ENCODE measurements around the gene NEXMIF.
A peak's percentile ranks its signal among the peaks of the same experiment; 100 is the strongest.
"Not testable (repeated sequence)": the region's sequence is repeated elsewhere in the genome, so short reads cannot be mapped to it uniquely, and the experiment has no call there.

Gene NEXMIF
- 1.1 to 2.7 (median 2.4) reads per million in 4 donors for total RNA-seq

DNA sequence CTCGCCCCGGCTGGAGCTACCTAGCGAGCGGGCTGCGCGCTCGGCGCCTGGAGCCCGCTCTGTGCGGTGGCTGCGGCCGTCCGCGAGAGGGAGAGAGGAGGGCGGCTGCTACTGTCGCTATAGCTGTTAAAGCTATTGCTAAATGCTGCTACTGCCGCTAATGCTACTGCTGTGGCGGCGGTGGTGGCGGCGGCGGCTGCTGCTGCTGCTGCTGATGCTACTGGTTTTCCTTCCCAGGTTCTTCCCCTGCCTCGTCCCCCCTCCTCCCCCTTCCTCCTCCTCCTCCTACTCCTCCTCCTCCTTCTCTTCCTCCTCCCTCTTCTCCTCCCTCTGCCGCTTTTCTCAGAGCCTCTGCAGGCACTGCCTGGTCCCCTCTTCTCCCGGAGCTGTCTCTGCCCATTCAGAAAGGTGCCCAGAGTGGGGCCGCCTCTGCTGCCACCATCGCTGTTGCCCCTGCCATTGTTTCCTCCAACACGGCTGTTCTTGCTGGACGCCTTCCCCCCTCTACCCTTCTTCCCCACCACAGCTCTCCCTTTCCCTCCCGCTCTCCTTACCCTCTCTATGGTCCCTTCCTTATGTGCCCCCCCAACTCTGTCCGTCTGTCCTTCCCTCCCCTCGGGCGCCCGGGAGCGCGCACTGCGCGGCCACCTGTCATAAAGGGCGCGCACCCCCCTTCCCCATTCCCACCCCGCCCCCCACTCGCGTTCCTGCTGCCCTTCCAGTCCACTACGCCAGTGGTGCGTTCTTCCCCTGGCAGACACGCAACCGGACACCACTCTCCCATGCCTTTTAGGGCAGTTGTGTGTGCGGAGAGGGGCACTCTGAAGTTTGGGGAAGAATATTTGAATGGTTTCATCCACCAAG, at the start of gene NEXMIF:
TSS of gene NEXMIF (minus strand) at position 228 of the 864 bp plus-strand sequence.
- peak in 4 of 5 donors; percentile 8 to 28 (median 10) for DNase-seq

DNA sequence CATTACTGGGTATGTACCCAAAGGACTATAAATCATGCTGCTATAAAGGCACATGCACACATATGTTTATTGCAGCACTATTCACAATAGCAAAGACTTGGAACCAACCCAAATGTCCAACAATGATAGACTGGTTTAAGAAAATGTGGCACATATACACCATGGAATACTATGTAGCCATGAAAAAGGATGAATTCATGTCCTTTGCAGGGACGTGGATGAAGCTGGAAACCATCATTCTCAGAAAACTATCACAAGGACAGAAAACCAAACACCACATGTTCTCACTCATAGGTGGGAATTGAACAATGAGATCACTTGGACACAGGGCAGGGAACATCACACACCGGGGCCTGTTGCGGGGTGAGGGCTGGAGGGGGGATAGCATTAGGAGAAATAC, 36.7 kb upstream of the NEXMIF start:
- not testable (repeated sequence) for DNase-seq

DNA sequence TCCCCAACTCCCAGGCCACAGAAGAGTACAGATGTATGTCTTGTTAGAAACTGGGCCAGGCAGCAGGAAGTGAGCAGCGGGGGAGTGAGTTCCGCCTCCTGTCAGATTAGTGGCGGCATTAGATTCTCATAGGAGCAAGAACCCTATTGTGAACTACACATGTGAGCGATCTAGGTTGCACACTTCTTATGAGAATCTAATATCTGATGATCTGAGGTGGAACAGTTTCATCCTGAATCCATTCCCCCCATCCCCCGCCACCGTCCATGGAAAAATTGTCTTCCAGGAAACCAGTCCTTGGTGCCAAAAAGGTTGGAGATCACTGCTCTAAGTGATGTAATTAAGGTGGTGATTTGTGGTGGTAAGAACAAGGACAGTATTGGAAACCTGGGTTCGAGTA, 24.5 kb upstream of the NEXMIF start:
- DNase-seq = no peak

DNA sequence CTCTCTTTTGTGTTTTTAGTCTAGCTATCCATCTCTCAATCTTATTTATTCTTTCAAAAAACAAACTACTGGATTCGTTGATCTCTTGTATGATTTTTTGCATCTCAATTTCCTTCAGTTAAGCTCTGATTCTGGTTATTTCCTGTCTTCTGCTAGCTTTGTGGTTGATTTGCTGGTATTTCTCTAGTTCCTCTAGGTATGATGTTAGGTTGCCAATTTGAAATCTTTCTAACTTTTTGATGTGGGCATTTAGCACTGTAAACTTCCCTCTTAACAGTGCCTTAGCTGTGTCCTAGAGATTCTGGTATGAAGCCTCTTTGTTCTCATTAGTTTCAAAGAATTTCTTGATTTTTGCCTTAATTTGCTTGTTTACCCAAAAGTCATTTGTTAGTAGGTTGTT, 15.2 kb upstream of the NEXMIF start:
- DNase-seq = no peak

DNA sequence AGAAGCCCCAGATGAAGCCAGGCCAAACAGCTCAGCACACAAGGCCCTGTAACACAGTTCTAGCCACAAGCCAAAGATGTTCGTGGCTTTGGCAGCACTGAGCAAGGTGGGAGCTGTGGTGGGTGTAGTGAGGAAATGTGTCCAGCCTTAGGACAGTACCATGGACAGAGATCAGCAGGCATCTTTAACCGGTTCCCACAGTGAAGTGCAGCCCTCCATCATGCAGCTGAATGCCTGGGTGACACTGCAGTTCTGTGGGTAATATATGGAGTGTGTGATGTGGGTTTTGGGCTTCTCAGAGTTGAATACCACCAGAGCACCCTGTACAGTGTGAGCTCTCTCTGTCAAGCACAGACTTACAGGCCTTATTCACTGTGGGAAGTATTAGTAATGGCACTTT, 6.0 kb upstream of the NEXMIF start:
- DNase-seq = no peak

DNA sequence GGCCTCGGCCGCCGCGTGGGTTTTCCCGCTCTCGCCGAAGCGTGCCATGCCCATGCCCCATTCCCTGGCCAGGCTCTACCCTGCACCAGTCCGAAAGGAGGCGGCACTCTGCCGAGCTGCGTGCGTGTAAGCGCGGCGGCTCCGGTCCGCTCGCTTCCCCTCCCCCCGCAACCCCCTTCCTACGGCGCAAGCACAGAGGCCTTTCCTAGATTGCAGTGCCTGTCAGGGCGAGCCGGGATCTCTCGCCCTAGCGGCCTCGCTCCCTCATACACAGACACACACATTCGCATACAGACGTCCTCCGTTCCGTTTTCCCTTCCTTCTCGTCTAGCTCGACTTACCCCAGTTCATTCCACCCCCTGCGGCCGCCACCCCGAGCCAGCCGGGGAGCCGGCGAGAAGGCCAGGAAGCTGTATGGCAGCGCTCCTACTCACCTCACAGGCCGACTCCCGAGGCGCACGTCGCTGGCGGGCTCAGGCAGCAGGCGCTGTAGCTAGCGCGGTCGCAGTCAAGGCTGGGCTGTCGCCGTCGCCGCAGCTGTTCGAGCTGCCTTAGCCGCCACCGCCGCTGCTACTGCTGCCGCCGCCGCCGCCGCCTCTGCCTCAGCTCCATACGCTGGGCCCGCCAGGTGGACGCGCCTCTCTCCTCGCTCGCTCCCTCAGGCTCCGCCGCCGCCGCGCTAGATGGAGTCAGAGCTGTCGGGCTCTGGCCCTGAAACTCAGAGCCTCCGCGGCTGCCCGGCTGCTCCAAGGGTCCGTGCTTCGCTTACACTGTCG, 615 bp downstream of the NEXMIF start:
- DNase-seq = peak in 4 of 5 donors; percentile 5 to 20 (median 12)

DNA sequence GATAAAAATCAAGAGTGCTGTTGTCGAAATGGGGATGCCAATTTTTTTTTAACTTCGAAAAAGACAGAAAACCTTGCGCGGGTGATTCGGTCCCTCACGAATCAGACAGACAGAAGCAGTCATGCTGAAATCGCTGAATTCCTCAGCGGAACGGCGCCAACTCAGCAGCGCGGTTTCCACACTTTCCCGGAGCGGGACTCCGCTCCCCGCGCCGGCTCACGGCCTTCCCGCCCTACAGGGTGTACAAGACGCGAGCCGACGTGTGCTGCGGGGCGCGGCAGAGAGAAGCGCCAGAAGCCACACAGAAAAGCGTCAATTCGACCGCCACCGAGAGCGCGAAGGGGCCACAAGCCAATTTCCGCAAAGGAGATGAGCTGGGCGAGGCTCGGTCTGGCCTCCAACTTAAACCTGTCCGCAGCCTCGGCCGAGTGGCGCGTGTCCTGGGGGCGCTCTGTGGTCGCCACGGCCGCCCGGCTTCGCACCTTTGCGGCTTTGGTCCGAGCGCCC, 1.3 kb downstream of the NEXMIF start:
- DNase-seq = peak in 2 of 5 donors; percentile 1 to 3

DNA sequence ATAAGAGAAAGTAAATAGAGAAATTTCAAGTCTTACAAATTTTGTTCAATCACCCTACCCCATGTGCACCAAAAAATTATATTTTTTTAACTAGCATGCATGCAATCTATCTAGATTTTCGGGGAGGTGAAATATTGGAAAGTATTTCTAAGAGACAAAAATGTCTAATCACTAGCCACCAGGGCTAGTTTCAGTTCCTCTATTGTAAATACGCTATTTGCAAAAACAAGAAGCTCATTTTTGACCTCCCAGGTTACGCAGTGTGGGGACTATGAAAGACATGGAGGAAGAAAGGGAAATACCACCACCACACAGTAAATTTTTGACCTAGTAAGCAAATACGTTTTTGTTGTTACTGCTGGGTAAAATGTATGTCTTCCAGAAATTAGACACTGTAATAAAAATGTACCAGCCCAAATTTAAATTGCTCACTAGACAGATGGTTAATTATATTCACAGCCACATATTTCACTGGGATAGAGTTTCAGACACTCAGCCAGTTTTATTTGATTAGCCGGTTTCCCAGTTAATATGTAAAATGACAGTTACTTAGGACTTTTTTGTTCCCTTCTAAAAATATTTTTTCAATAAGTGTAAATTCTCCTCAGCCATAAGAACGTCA, 2.2 kb downstream of the NEXMIF start:
- no peak for DNase-seq

DNA sequence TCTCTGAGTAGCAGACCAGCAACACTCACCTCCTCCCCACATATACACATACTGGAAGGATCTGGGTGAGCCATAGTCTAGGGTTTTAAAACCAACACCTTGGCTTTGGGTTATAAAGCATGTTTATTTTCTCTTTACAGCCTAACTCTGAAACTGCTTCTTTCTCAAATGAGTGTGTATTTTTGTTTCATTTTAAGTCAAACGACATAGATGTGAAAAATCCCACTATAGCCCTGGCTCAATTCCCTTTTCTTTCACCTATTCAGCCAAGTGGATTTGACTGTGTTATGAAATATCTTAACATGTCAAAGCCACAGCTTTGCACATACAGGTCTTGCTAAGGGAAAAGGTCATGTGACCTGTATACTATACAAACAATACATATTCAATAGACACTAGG, 13.8 kb downstream of the NEXMIF start:
- DNase-seq = no peak

DNA sequence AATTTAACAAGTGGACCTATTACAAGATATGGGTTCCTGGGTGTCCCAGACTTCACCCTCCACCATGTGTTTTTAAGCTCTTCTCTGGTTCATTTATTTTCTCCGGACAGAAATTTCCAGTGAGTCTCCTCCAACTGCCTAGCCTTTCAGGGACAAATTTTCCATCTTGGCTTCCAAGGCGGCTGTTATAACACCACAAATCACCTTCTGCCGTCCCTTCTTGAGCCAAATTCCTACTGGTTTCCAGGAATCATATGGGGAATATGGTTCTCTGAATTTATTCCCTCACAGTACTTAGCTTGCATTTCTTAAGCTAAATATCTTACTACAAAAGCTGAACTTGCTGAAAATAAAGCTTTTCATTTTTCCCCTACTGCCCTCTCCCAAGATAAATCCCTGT, 18.8 kb downstream of the NEXMIF start:
- DNase-seq = no peak

DNA sequence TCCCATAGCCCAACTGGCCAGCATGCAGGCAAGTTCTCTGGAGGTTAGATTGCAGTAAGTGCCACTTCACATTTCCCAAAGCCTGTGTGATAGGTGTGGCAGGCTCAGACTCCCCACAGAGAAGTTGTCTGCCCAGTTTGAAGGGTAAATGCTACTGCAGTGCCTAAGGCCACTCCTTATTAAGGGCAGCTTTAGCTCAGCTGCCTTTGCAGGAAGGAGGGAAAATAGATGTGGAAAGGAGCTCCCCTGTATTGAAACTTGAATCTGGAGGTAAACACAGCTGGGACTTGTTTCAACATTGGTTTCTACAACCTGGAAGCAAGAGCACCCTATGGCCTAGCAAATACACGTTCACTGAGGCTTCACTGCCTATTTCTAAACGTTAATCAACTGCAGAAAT, 22.4 kb downstream of the NEXMIF start:
- no peak for DNase-seq

DNA sequence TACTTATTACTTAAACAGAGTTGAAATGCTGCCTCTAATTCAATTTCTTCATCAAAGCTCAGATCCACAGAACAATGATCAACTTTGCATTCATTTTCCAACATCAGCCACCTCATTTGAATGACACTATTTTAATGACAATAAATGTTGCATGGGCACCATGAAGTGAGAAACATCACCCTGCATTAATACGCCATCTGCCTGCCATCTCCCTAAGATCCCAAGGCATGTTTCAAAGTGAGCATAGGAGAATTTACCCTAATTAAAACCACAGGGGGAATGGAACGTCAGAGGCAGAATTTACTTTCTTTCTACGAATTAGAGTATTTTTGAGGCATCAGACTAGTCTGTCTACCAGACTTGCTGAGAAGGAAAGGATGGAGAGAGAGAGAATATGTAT, 32.7 kb downstream of the NEXMIF start:
- no peak for DNase-seq

DNA sequence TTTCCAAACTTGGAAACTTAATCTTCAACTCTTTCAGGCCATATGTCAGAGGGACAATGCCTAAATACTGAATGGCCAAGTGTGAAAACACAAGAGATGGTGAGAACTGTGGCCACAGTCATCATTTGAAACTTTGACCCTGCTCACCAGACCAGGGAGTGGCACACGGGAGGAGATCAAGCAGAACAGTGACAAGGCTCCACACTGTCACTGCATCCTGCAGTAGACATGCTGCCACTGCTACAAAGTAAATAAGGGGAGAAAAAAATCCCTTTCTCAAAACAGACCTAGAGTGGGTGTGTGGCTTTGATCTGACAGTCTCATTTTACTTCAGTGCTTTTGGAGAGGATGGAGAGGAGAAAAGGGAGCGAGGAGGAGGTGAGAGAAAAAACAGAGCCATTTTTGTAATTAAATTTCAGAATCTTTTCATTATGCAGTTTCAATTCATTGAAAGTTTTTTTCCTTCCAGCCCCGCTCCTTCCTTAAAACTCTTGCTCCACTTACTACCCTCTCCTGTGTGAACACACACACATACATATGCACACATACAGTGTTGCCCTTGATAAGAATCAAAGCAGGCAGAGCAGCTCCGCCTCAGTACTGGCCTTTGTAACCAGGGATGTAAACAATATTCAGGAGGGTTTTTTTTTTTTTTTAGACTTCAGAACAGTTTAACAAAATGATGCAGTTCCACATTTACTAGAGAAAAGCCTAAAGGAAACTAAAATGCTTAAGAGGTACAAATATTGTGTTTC, 34.4 kb downstream of the NEXMIF start:
- no peak for DNase-seq

DNA sequence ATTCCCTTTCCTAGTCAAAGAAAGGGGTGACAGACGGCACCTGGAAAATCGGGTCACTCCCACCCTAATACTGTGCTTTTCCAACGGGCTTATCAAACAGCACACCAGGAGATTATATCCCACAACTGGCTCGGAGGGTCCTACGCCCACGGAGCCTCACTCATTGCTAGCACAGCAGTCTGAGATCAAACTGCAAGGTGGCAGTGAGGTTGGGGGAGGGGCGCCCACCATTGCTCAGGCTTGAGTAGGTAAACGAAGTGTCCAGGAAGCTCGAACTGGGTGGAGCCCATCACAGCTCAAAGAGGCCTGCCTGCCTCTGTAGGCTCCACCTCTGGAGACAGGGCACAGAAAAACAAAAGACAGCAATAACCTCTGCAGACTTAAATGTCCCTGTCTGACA, 42.9 kb downstream of the NEXMIF start:
- not testable (repeated sequence) for DNase-seq

DNA sequence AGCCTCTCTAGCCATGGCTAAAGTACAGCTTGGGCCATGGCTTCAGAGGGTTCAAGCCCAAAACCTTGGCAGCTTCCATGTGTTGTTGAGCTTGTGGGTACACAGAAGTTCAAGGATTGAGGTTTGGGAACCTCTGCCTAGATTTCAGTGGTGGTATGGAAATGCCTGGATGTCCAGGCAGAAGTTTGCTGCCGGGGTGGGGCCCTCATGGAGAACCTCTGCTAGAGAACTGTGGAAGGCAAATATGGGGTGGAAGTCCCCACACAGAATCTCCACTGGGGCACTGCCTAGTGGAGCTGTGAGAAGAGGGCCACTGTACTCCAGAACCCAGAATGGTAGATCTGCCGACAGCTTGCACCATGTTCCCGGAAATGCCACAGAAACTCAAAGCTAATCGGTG, 59.5 kb downstream of the NEXMIF start:
- no peak for DNase-seq

DNA sequence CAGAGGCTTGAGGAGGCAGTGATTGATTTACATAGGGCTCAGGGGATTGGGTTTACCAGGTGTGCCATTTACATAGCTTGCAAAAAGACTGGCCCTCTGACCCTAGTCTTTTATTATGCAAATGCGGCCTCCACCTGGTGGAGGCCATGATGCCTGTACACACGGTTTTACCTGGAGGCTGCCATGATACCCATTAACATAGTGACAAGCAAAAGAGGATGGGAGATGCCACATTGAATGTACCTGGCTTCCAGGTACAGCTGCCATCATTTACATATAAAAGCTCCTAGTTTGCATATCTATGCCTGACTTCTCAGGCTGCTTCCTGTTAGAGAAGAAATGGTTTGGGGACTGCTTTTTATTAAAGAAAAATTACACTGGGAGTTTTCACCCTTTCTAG, 72.0 kb downstream of the NEXMIF start:
- DNase-seq = no peak

DNA sequence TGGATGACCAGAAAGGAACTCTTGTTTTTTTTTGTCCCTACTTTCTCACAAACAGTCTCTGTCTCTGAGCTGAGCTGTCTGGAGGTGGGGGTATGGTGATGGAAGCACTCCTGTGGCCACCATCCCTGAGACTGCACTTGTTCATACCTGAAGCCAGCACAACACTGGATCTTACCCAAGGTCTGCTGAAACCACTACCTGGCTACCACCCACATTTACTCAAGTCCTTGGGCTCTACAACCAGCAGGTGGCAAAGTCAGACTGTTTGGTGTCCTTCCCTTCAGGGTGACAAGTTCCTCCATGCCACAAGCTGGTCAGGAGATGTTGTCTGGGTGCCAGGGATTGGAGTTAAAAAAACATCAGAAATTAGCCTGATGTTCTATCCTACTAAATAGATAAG, 89.7 kb downstream of the NEXMIF start:
- no peak for DNase-seq

DNA sequence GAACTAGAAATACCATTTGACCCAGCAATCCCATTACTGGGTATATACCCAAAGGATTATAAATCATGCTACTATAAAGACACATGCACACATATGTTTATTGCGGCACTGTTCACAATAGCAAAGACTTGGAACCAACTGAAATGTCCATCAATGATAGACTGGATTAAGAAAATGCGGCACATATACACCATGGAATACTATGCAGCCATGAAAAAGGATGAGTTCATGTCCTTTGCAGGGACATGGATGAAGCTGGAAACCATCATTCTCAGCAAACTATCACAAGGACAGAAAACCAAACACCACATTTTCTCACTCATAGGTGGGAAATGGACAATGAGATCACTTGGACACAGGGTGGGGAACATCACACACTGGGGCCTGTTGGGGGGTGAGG, 105.5 kb downstream of the NEXMIF start:
- DNase-seq = not testable (repeated sequence)

DNA sequence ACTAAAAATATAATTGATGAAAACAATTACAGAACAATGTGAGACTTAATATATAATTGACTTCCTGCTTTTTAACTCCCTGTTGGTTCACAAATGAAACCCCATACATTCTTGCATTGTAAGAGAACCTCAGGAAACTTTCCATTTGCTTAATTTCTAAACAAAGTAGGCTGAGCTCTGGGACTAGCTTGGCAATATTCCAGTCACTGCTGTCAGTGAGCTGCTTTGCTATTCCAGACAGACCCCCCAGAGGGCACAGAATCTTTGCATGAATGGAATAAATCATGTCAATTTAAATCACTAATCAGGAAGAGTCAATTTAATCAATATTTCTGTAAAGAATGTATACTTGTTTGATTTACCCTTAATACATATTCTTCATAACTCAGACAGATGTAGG, 110.6 kb downstream of the NEXMIF start:
- DNase-seq = no peak

DNA sequence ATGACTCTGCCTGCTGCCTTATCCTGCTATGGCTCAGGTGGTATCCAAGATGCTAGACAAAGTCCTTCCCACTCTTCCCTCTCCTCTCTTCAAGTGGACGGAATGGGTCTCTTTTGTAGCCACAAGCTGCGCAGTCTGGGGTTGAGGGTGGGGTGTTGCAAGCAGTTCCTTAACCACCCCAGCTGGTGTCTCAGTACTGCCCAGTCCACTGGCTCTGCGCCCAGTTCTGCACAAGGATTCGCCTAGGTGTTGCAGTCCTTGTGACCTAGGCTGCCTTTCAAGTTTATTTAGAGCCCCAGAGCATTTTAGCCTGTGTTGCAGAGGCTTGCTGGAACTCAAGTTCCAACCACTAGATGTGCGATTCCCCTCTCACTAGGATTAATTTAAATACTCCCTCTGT, 120.7 kb downstream of the NEXMIF start:
- no peak for DNase-seq

DNA sequence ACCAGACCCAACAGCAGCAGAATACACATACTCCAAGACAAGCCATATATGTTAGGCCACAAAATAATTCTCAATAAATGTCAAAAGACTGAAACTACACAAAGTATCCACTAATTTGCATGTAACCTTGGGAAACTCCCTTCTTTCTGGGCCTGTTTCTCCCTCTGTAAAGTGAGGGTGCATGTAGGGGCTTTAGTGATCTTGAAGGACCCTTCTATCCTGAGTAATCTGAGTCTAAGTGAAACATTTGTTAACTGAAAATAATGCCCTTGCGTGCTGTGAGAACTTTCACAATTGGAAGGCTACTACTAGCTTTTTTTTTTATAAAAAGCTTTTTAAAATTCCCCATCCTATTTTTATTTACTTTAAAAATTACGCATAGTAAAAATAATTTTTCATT, 125.2 kb downstream of the NEXMIF start:
- DNase-seq = no peak

DNA sequence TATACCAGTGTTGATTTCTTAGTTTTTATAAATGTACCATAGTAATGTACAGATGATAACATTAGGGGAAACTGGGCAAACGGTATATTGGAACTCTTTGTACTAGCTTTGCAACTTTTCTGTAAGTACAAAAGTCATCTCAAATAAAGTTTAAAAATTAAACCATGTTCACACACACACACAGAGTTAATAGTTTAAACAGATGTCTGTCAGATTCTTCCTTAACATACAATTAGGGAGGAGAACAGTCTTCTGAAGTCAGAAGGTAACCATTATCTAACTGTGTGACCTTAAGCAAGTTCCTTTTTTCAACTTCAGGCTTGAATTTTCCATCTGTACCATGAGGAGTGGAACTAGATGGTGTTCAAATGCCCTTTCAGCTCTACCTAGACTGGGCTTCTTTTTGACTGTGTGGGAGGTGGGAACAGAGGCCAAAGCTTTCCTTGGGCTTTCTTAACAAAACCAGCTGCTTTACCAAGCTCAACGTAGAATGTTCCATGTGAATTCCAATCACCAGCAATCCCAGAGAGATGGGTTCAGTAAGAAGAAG, 127.8 kb downstream of the NEXMIF start:
- no peak for DNase-seq

Data from T-helper 1 cell (primary cell).